ENCODE results near the gene H3-3A. TPM values are rescaled to one million over a fixed set of nuclear protein-coding genes. Genes with fewer than 3 reads are reported as not detected.

Gene H3-3A
- 96.0 and 99.4 TPM in 2 replicates for total RNA-seq

GRCh38 chr1:226062558-226063223, at the start of gene H3-3A:
Gene H3-3A, plus strand, starts transcription at chr1:226062716. Its CDS starts 1,636 bp downstream, at chr1:226064352.

Other genes with a start within 250 kb of the H3-3A start
- gene TMEM63A, start 180.3 kb upstream of the H3-3A start, total RNA-seq = 8.4 and 16.2 TPM in 2 replicates
- gene LEFTY1, start 173.6 kb upstream of the H3-3A start, total RNA-seq = 0.14 and 0.18 TPM in 2 replicates
- 27.4 and 30.4 TPM in 2 replicates for gene PYCR2, start 138.5 kb upstream of the H3-3A start, total RNA-seq
- not detected in 2 replicates for gene LEFTY2, start 121.5 kb upstream of the H3-3A start, total RNA-seq
- gene SDE2, start 63.4 kb upstream of the H3-3A start, total RNA-seq = 23.0 and 24.2 TPM in 2 replicates
- gene ACBD3, start 124.0 kb downstream of the H3-3A start, total RNA-seq = 68.6 and 82.0 TPM in 2 replicates
- not detected in 2 replicates for gene MIXL1, start 160.9 kb downstream of the H3-3A start, total RNA-seq
- 1.3 and 1.7 TPM in 2 replicates for gene LIN9, start 246.4 kb downstream of the H3-3A start, total RNA-seq